ENCODE data around the gene CDH4.
"Not testable (repeated sequence)": the region's sequence is repeated elsewhere in the genome, so short reads cannot be mapped to it uniquely, and the experiment has no call there.

Gene CDH4

GRCh38 chr20:61963885-61964674, 712.0 kb downstream of the CDH4 start:
- H3K4me1 Mint-ChIP-seq, result peaks cover 0 to 4% of the 10 kb centered on the region in 2 donors
- peaks cover 0 to 2% of the 10 kb centered on the region in 2 donors for H3K9me3 Mint-ChIP-seq
- no peak for DNase-seq
- peaks cover 4 to 8% of the 10 kb centered on the region in 2 donors for H3K36me3 Mint-ChIP-seq
- no peak for ATAC-seq (replicated peaks)
- H3K4me3 Mint-ChIP-seq, result no peak overlapping the region
- H3K27me3 Mint-ChIP-seq, result peaks cover 40 to 51% of the 10 kb centered on the region in 2 donors
- H3K27ac Mint-ChIP-seq, result no peak overlapping the region

DNA sequence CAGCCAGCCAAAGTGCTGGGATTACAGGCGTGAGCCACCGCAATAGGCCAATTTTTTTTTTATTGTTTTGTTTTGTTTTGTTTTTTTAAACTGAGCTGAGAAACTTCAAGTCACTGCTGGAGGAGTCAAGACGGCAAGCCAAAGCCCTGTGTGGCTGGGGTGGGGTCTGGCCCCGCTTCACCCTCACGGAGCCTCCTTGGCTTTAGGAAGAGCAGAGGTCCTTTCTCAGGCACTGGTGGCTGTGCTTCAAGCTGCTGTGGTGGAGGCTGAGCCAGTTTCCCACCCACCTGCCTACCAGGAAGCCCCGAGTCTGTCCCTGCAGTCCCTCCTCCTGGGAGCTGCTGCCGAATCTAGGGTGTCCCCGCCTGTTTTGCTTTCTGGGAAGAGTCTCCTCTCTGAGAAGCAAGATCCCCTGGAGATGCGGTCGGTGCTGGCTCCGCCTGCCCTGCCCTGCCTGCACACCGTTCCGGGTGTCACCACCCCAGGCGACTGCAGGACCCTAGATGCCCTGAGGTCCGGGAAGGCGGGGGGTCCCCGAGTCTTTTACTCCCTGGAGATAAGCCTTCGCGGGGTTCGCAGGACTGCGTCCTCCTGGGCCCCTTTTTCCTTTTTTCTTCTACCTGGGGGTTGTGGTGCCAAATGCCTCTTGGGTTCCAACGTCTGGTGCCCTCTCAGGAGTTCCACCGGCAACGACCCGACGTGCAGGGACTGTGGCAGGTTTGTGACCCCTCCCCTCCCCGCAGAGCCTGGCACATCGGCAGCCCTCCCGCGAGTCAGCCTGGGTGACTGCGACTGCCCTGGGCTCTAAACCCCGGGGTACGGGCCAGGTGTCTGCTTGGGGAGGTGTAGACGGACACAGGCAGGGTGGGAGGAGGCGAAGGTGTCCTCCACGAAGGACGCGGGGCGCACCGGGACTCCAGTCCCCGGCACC, 712.9 kb downstream of the CDH4 start:
- DNase-seq (no peak), ATAC-seq (replicated peaks) (no peak)
- H3K27ac Mint-ChIP-seq, result no peak overlapping the region
- peaks cover 0 to 4% of the 10 kb centered on the region in 2 donors for H3K4me1 Mint-ChIP-seq
- H3K27me3 Mint-ChIP-seq, result peaks cover 40 to 51% of the 10 kb centered on the region in 2 donors
- no peak overlapping the region for H3K4me3 Mint-ChIP-seq
- H3K9me3 Mint-ChIP-seq, result peaks cover 0 to 2% of the 10 kb centered on the region in 2 donors
- H3K36me3 Mint-ChIP-seq, result peaks cover 4 to 8% of the 10 kb centered on the region in 2 donors

- peak; percentile 16 to 20 for ATAC-seq (replicated peaks)
- Mint-ChIP-seq H3K27me3 (peaks cover 40 to 51% of the 10 kb centered on the region in 2 donors), H3K27ac (no peak overlapping the region), H3K4me3 (no peak overlapping the region), H3K9me3 (peaks cover 0 to 2% of the 10 kb centered on the region in 2 donors), H3K36me3 (peaks cover 10% of the 10 kb centered on the region in 2 donors), H3K4me1 (peaks cover 0 to 4% of the 10 kb centered on the region in 2 donors)
- DNase-seq, result no peak
Observed at GRCh38 chr20:61965606-61966491, 713.8 kb downstream of the CDH4 start.

DNA sequence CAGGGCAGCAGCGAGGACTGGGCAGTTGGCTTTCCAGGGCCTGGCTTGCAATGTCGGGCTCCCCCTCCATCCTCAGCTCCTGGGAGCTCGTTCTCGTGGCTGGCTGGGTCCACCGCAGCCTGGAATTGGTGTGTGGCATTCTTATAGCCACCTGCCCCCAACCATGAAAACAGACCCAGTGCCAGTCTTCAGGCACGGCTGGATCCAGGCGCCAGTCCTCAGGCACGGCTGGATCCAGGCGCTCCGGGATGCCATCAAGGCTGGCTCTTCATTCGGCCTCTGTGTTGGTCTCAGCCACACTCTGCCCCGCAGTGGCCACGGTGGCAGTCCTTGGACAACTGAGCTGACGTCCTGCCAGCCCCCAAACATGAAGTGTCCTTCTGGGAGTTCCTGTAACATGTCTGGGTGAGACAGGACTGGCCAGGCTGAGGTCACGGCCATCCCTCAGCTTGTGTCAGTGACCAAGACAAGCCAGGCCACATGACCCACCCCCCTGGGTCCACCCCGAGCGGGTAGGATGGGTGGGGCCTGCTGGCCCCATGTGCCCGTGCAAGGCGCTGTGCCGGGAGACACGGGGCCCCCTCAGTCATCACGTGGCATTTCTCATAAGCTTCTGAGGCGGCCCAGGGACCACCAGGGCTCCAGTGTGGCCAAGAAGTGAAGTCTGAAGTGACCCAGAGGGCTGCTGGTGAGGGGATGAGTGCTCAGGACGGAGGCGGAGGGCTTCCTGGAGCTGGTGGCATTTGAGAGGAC, 714.6 kb downstream of the CDH4 start:
- H3K27ac Mint-ChIP-seq, result no peak overlapping the region
- peaks cover 0 to 4% of the 10 kb centered on the region in 2 donors for H3K4me1 Mint-ChIP-seq
- H3K36me3 Mint-ChIP-seq, result peaks cover 8 to 10% of the 10 kb centered on the region in 2 donors
- DNase-seq, result no peak
- no peak overlapping the region for H3K4me3 Mint-ChIP-seq
- no peak for ATAC-seq (replicated peaks)
- H3K27me3 Mint-ChIP-seq, result peaks cover 40 to 51% of the 10 kb centered on the region in 2 donors
- H3K9me3 Mint-ChIP-seq, result peaks cover 0 to 2% of the 10 kb centered on the region in 2 donors

DNA sequence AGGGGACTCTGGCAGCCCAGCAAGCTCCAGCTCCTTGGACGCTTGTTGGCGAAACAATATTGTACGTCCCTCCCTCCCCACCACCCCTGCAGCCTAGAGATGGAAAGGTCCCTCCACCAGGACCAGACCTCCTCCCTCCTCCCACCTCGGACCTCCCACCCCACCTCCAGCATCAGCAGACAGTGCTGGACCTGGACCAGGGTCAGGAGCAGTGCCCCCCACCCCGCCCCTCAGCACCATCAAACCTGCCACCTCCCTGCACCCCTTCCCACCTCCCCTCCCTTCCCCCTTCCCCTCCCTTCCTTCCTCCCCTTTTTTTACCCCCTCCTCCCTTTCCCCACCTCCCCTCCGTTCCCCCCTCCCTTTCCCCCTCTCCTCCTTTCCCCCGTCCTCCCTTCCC, 715.2 kb downstream of the CDH4 start:
- peaks cover 0 to 2% of the 10 kb centered on the region in 2 donors for H3K9me3 Mint-ChIP-seq
- H3K4me3 Mint-ChIP-seq, result no peak overlapping the region
- H3K27ac Mint-ChIP-seq, result no peak overlapping the region
- H3K4me1 Mint-ChIP-seq, result peaks cover 0 to 4% of the 10 kb centered on the region in 2 donors
- peaks cover 11 to 13% of the 10 kb centered on the region in 2 donors for H3K36me3 Mint-ChIP-seq
- DNase-seq, result no peak
- no peak for ATAC-seq (replicated peaks)
- peaks cover 35 to 46% of the 10 kb centered on the region in 2 donors for H3K27me3 Mint-ChIP-seq

GRCh38 chr20:61968036-61968810, 716.2 kb downstream of the CDH4 start:
- no peak for DNase-seq
- peaks cover 0 to 4% of the 10 kb centered on the region in 2 donors for H3K4me1 Mint-ChIP-seq
- H3K27me3 Mint-ChIP-seq, result peaks cover 34 to 38% of the 10 kb centered on the region in 2 donors
- H3K27ac Mint-ChIP-seq, result peak overlapping the region; percentile 37
- H3K4me3 Mint-ChIP-seq, result no peak overlapping the region
- peaks cover 20 to 23% of the 10 kb centered on the region in 2 donors for H3K36me3 Mint-ChIP-seq
- ATAC-seq (replicated peaks), result no peak
- H3K9me3 Mint-ChIP-seq, result peaks cover 0 to 2% of the 10 kb centered on the region in 2 donors

GRCh38 chr20:61968932-61969331, 716.9 kb downstream of the CDH4 start:
- DNase-seq, result no peak
- Mint-ChIP-seq H3K4me3 (no peak overlapping the region), H3K27me3 (peaks cover 27 to 31% of the 10 kb centered on the region in 2 donors), H3K27ac (no peak overlapping the region), H3K9me3 (no peaks in the 10 kb centered on the region), H3K4me1 (peaks cover 0 to 4% of the 10 kb centered on the region in 2 donors), H3K36me3 (peaks cover 24 to 26% of the 10 kb centered on the region in 2 donors)
- ATAC-seq (replicated peaks), result no peak

DNA sequence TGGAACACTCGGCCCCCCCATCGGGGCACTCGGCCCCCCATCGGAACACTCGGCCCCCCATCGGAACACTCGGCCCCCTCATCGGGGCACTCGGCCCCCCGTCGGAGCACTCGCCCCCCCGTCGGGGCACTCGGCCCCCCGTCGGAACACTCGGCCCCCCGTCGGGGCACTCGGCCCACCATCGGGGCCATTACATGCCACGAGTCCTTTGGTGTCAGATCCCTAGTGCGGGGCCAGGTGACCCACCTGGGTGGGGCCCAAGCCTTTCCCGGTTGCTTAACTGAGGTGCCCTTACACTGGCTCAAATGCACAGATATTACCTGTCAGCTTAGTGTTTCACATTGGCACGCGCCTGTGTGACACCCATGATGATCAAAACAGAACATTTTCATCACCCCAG, 717.7 kb downstream of the CDH4 start:
- Mint-ChIP-seq H3K4me3 (no peak overlapping the region), H3K4me1 (peaks cover 0 to 4% of the 10 kb centered on the region in 2 donors), H3K27ac (no peak overlapping the region), H3K9me3 (no peaks in the 10 kb centered on the region), H3K27me3 (peaks cover 23 to 25% of the 10 kb centered on the region in 2 donors), H3K36me3 (peaks cover 28 to 33% of the 10 kb centered on the region in 2 donors)
- ATAC-seq (replicated peaks) (no peak), DNase-seq (no peak)

- Mint-ChIP-seq H3K27ac (no peak overlapping the region), H3K4me3 (no peak overlapping the region), H3K27me3 (peaks cover 18 to 19% of the 10 kb centered on the region in 2 donors), H3K9me3 (no peaks in the 10 kb centered on the region), H3K4me1 (peaks cover 0 to 4% of the 10 kb centered on the region in 2 donors), H3K36me3 (peaks cover 28 to 33% of the 10 kb centered on the region in 2 donors)
- DNase-seq (no peak), ATAC-seq (replicated peaks) (no peak)
Observed at GRCh38 chr20:61970357-61970756, 718.3 kb downstream of the CDH4 start.

- H3K27ac Mint-ChIP-seq; H3K4me3 Mint-ChIP-seq; H3K4me1 Mint-ChIP-seq; ATAC-seq (replicated peaks); H3K9me3 Mint-ChIP-seq; DNase-seq: not testable (repeated sequence)
- Mint-ChIP-seq H3K27me3 (peaks cover 11% of the 10 kb centered on the region in 2 donors), H3K36me3 (peaks cover 26 to 39% of the 10 kb centered on the region in 2 donors)
Observed at GRCh38 chr20:61971595-61971994, 719.5 kb downstream of the CDH4 start.

- Mint-ChIP-seq H3K36me3 (peaks cover 28 to 47% of the 10 kb centered on the region in 2 donors), H3K27ac (no peak overlapping the region), H3K27me3 (peaks cover 2 to 3% of the 10 kb centered on the region in 2 donors), H3K9me3 (no peaks in the 10 kb centered on the region), H3K4me1 (no peaks in the 10 kb centered on the region), H3K4me3 (no peak overlapping the region)
- ATAC-seq (replicated peaks) (no peak), DNase-seq (no peak)
Observed at GRCh38 chr20:61972636-61973508, 720.8 kb downstream of the CDH4 start.
